ENCODE measurements around the gene CLEC12A. TPM values are rescaled to one million over a fixed set of nuclear protein-coding genes. Genes with fewer than 3 reads are reported as not detected.

CLEC12A gene
- total and polyA plus RNA-seq, 2 of the 4 experiments (the other 2 are of a cell fraction): not detected

DNA sequence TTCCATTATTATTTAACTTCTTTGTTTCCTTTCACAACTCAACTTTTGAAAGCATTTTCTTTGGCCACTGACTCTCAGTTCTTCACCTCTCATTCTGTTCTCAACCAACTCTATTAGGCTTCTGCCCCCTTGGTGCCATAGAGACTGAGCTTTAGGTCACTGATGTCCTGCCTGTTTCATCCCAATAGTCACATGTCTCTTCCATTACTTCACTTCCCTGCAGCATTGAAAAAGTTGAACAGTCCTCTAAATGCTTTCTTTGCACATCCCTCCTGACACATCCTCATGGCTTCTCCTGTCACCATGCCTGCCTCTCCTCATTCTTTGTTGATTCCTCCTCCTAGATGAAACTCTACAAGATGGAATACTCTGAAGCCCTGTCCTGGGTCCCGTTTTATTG lies 2.7 kb downstream of the CLEC12A start:
- Histone ChIP-seq H3K23ac (ENCODE audit: low read depth, low read length) (no peak overlapping the region), H3K9me3 (ENCODE audit: control insufficient read depth, insufficient read depth, low read length) (no peaks in the 10 kb centered on the region; the same call in 1 of the 2 replicates), H3K9ac (ENCODE audit: low read depth, low read length) (no peak overlapping the region), H3K4me2 (ENCODE audit: low read depth, low read length) (no peak overlapping the region), H3K36me3 (ENCODE audit: control insufficient read depth, insufficient read depth, low read length) (no peaks in the 10 kb centered on the region), H2BK120ac (ENCODE audit: low read depth, low read length) (no peak overlapping the region), H3K79me1 (ENCODE audit: low read depth in 1 of 2, low read length in 2 of 2) (no peaks in the 10 kb centered on the region), H3K9me1 (ENCODE audit: insufficient read depth, low read length) (no peaks in the 10 kb centered on the region), H3K27ac (ENCODE audit: insufficient read depth, low read length) (no peak overlapping the region), H3K4me1 (ENCODE audit: control insufficient read depth, insufficient read depth, low read length) (no peaks in the 10 kb centered on the region), H4K20me1 (ENCODE audit: insufficient read depth, low read length) (no peaks in the 10 kb centered on the region), H4K8ac (ENCODE audit: low read depth in 2 of 2, low read length in 2 of 2) (no peak overlapping the region), H3K27me3 (ENCODE audit: control insufficient read depth, insufficient read depth, low read length) (peaks cover 1% of the 10 kb centered on the region; the same call in 1 of the 2 replicates), H3K4me3 (ENCODE audit: insufficient read depth, low read depth, low read length) (no peak overlapping the region), H2AFZ (replicated peaks; ENCODE audit: low read length, poor library complexity) (no peak overlapping the region), H3K18ac (ENCODE audit: low read depth, low read length) (no peak overlapping the region), H2AK5ac (ENCODE audit: low read depth, low read length) (no peak overlapping the region), H3K56ac (ENCODE audit: extremely low read depth, insufficient read depth, low read length) (no peak overlapping the region), H2BK15ac (ENCODE audit: low read depth, low read length) (no peak overlapping the region), H4K91ac (ENCODE audit: insufficient read depth, low read depth, low read length) (no peak overlapping the region), H2BK5ac (ENCODE audit: low read depth, low read length, poor library complexity, severe bottlenecking) (no peak overlapping the region), H2AK9ac (replicated peaks; ENCODE audit: low read depth, low read length, poor library complexity) (no peak overlapping the region), H3K14ac (replicated peaks; ENCODE audit: low read depth, low read length) (no peak overlapping the region), H4K5ac (ENCODE audit: low read depth, low read length) (no peak overlapping the region), H2BK20ac (ENCODE audit: low read depth, low read length) (no peak overlapping the region), H3K4ac (ENCODE audit: low read depth, low read length) (no peak overlapping the region)
- ChIA-PET CTCF (no interaction called here), POLR2A (ENCODE audit: unreplicated experiment) (no interaction called here)
- dilution Hi-C loops (cut with HindIII; ENCODE audit: low sequenced_read_pairs, unreplicated experiment) (no loop called here), in situ Hi-C loops (cut with MboI; ENCODE audit: low sequenced_read_pairs) (no loop called here), intact Hi-C loops (cut with micrococcal nuclease) (no loop called here)
- no peak for DNase-seq
- ATAC-seq (ENCODE audit: low read depth): no peak
- TF ChIP-seq SMC3 (IDR thresholded peaks at IDR 0.05; ENCODE audit: low read depth, low read length): no peak
- no peak for TF ChIP-seq MXI1 (IDR thresholded peaks at IDR 0.05; ENCODE audit: borderline replicate concordance, low read depth, low read length)
- no peak for TF ChIP-seq BHLHE40 (IDR thresholded peaks at IDR 0.05; ENCODE audit: low read depth, low read length)
- TF ChIP-seq RAD21 (IDR thresholded peaks at IDR 0.05; ENCODE audit: low read length): no peak
- no peak for TF ChIP-seq FOS (IDR thresholded peaks at IDR 0.05; ENCODE audit: low read depth, low read length)
- TF ChIP-seq MAZ (IDR thresholded peaks at IDR 0.05; ENCODE audit: borderline replicate concordance, low read depth, low read length): no peak
- TF ChIP-seq, protein P1, sequence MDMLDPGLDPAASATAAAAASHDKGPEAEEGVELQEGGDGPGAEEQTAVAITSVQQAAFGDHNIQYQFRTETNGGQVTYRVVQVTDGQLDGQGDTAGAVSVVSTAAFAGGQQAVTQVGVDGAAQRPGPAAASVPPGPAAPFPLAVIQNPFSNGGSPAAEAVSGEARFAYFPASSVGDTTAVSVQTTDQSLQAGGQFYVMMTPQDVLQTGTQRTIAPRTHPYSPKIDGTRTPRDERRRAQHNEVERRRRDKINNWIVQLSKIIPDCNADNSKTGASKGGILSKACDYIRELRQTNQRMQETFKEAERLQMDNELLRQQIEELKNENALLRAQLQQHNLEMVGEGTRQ (IDR thresholded peaks at IDR 0.05; ENCODE audit: low read depth, low read length): no peak
- TF ChIP-seq, protein P2, sequence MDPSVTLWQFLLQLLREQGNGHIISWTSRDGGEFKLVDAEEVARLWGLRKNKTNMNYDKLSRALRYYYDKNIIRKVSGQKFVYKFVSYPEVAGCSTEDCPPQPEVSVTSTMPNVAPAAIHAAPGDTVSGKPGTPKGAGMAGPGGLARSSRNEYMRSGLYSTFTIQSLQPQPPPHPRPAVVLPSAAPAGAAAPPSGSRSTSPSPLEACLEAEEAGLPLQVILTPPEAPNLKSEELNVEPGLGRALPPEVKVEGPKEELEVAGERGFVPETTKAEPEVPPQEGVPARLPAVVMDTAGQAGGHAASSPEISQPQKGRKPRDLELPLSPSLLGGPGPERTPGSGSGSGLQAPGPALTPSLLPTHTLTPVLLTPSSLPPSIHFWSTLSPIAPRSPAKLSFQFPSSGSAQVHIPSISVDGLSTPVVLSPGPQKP (IDR thresholded peaks at IDR 0.05; ENCODE audit: borderline replicate concordance, low read depth, low read length): no peak
- no peak for TF ChIP-seq RCOR1 (IDR thresholded peaks at IDR 0.05; ENCODE audit: insufficient replicate concordance, low read length)
- TF ChIP-seq NFE2L2 (IDR thresholded peaks at IDR 0.05; ENCODE audit: low read depth, low read length): no peak
- no peak for TF ChIP-seq MAFK (IDR thresholded peaks at IDR 0.05; ENCODE audit: low read depth, low read length)
- no peak for TF ChIP-seq CHD1 (IDR thresholded peaks at IDR 0.05; ENCODE audit: low read depth, low read length)
- TF ChIP-seq, protein P3, sequence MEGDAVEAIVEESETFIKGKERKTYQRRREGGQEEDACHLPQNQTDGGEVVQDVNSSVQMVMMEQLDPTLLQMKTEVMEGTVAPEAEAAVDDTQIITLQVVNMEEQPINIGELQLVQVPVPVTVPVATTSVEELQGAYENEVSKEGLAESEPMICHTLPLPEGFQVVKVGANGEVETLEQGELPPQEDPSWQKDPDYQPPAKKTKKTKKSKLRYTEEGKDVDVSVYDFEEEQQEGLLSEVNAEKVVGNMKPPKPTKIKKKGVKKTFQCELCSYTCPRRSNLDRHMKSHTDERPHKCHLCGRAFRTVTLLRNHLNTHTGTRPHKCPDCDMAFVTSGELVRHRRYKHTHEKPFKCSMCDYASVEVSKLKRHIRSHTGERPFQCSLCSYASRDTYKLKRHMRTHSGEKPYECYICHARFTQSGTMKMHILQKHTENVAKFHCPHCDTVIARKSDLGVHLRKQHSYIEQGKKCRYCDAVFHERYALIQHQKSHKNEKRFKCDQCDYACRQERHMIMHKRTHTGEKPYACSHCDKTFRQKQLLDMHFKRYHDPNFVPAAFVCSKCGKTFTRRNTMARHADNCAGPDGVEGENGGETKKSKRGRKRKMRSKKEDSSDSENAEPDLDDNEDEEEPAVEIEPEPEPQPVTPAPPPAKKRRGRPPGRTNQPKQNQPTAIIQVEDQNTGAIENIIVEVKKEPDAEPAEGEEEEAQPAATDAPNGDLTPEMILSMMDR (conservative IDR thresholded peaks at IDR 0.05; ENCODE audit: low read depth, low read length): no peak
- no peak for TF ChIP-seq RFX5 (IDR thresholded peaks at IDR 0.05; ENCODE audit: low read depth, low read length)
- no peak for TF ChIP-seq POLR2A (IDR thresholded peaks at IDR 0.05; ENCODE audit: low read depth, low read length)
- no peak for TF ChIP-seq CEBPB (IDR thresholded peaks at IDR 0.05; ENCODE audit: low read depth, low read length)
- 40% methylated on average over 1 of the region's 1 CpG; no CpG with 5 or more reads in 1 of the 2 experiments for WGBS, 2 experiments (ENCODE audit: extremely low coverage in 2 of 2, insufficient read length in 1 of 2)
- BruUV-seq (replicated peaks): no TSS peak

Data from IMR-90 (cell line).